SU-DHL-6 (cell line): ENCODE measurements around the gene SHISA5.
A peak's percentile ranks its signal among the peaks of the same experiment; 100 is the strongest.

ENCODE experiments used
- H2AFZ ChIP-seq: fragments of 200-600 bp; sonication (generic); 2 replicates; pipeline ENCODE4 v1.6.1; 2014; ENCODE audit warnings: low read depth, mild to moderate bottlenecking, moderate library complexity, mixed read lengths, antibody characterized with exemption, low read length; ENCODE audit not compliant: severe bottlenecking
- H3F3A ChIP-seq: fragments of 200-600 bp; shearing (Covaris generic); 2 replicates; pipeline ENCODE4 v1.6.0; 2016; ENCODE audit warnings: antibody characterized with exemption, mild to moderate bottlenecking; ENCODE audit not compliant: insufficient read depth
- H3K27ac ChIP-seq: fragments of 200-600 bp; sonication (generic); 2 replicates; pipeline ENCODE4 v1.5.1; 2016; ENCODE audit warnings: low read depth, mild to moderate bottlenecking, low read length, moderate library complexity, mixed read lengths
- H3K27me3 ChIP-seq: fragments of 200-600 bp; sonication (generic), shearing (Covaris generic); 2 replicates; pipeline ENCODE4 v1.6.0; 2014; ENCODE audit warnings: mild to moderate bottlenecking, low read length
- H3K36me3 ChIP-seq: fragments of 200-600 bp; sonication (generic); 2 replicates; pipeline ENCODE4 v1.6.1; 2014; ENCODE audit warnings: mild to moderate bottlenecking, low read length, mixed read lengths
- H3K4me2 ChIP-seq: fragments of 300-600, 200-600 bp; shearing (Covaris generic), sonication (generic); 2 replicates; pipeline ENCODE4 v1.6.0; 2014; ENCODE audit warnings: low read length, low read depth, mild to moderate bottlenecking; ENCODE audit not compliant: poor library complexity, severe bottlenecking
- H3K4me3 ChIP-seq: fragments of 200-600 bp; sonication (generic); 2 replicates; pipeline ENCODE4 v1.5.1; 2014; ENCODE audit warnings: antibody characterized with exemption, low read length, mild to moderate bottlenecking, mixed read lengths; ENCODE audit not compliant: insufficient read depth, poor library complexity, severe bottlenecking
- H3K79me2 ChIP-seq: fragments of 200-600 bp; sonication (generic); 2 replicates; pipeline ENCODE4 v1.6.1; 2014; ENCODE audit warnings: mild to moderate bottlenecking, low read length, moderate library complexity; ENCODE audit not compliant: insufficient read depth
- H3K9ac ChIP-seq: fragments of 200-600 bp; sonication (generic); 2 replicates; pipeline ENCODE4 v1.7.0; 2014; ENCODE audit warnings: mild to moderate bottlenecking, low read length
- H3K9me2 ChIP-seq: fragments of 200-600 bp; sonication (generic); replicated peaks from 2 replicates; pipeline ENCODE4 v1.6.1; 2014; ENCODE audit warnings: low read length; ENCODE audit not compliant: insufficient read depth
- H3K9me3 ChIP-seq: fragments of 200-600 bp; sonication (generic); 2 replicates; pipeline ENCODE4 v1.6.1; 2014; ENCODE audit warnings: low read length, mixed read lengths; ENCODE audit not compliant: insufficient read depth
- H4K20me1 ChIP-seq: fragments of 200-600 bp; sonication (generic); 2 replicates; pipeline ENCODE4 v1.6.1; 2014; ENCODE audit warnings: low read depth, mild to moderate bottlenecking, antibody characterized with exemption, low read length, moderate library complexity, mixed read lengths
- EZH2phosphoT487 ChIP-seq: fragments of 200-600 bp; sonication (generic), shearing (Covaris generic); conservative IDR thresholded peaks from 2 replicates; pipeline ENCODE4 v1.6.1; 2018; ENCODE audit warnings: mild to moderate bottlenecking, antibody characterized with exemption, low read length, moderate library complexity, mixed read lengths
- TF ChIP-seq, protein P1 (sequence below): fragments of 200-600 bp; sonication (generic); IDR thresholded peaks from one replicate; pipeline ENCODE4 v1.5.1; 2017; ENCODE audit warnings: antibody characterized with exemption, mild to moderate bottlenecking, low read length, moderate library complexity; ENCODE audit not compliant: insufficient read depth, poor library complexity, severe bottlenecking

SHISA5 gene

DNA sequence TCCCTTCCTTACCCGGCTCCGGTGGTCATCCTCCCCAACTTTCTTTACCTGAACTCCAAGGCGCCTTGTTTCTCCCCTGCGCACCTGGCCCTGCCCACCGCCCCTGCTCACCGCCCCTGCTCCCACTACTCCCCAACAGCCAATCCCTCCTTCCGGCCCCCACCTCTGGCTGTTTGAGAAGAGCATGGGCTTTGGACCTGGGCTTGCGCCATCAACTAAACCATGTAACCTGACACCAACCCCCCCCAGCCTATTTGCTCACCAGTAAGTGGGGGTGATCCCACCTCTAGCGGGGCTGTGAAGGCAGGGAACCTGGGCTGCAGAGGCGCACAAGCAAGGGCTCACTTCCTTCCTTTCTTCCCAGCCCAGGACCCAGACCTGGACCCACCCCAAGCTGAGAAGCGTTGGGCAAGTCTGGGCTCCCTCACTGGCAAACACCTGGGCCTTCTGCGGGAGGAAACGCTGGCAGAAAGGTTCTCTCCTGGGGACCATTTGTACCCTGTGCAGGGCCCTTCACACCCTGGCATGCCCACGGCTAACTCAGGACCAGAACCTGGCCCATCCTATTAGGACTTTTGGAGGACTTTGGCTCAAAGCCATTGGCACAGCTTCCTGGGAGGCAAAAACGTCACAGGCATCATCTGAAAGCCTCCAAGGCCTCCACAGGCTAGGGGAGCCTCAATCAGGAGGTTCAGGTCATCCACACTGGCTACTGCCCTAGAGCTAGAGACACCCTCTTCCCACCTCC is 73.8 kb downstream of the SHISA5 start, which contains the start of gene PLXNB1:
Gene PLXNB1 (minus strand): TSS at position 127 of the 748 bp plus-strand sequence. CDS start 5,475 bp downstream, outside the sequence.
- H3K27me3 ChIP-seq = no peaks in the 10 kb centered on the region
- H3K9ac ChIP-seq = peak within 1 kb of the TSS; percentile 51
- no peak for TF ChIP-seq EZH2phosphoT487
- TF ChIP-seq, protein P1, sequence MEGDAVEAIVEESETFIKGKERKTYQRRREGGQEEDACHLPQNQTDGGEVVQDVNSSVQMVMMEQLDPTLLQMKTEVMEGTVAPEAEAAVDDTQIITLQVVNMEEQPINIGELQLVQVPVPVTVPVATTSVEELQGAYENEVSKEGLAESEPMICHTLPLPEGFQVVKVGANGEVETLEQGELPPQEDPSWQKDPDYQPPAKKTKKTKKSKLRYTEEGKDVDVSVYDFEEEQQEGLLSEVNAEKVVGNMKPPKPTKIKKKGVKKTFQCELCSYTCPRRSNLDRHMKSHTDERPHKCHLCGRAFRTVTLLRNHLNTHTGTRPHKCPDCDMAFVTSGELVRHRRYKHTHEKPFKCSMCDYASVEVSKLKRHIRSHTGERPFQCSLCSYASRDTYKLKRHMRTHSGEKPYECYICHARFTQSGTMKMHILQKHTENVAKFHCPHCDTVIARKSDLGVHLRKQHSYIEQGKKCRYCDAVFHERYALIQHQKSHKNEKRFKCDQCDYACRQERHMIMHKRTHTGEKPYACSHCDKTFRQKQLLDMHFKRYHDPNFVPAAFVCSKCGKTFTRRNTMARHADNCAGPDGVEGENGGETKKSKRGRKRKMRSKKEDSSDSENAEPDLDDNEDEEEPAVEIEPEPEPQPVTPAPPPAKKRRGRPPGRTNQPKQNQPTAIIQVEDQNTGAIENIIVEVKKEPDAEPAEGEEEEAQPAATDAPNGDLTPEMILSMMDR = no peak
- H3F3A ChIP-seq = no peaks in the 10 kb centered on the region
- H3K9me3 ChIP-seq = no peaks in the 10 kb centered on the region
- peak within 1 kb of the TSS; percentile 68 for H2AFZ ChIP-seq
- H3K4me2 ChIP-seq = peak within 1 kb of the TSS; percentile 55
- no peaks in the 10 kb centered on the region for H3K36me3 ChIP-seq
- no peaks in the 10 kb centered on the region for H3K9me2 ChIP-seq
- no peaks in the 10 kb centered on the region for H4K20me1 ChIP-seq
- no peaks in the 10 kb centered on the region for H3K79me2 ChIP-seq
- peak within 1 kb of the TSS; percentile 49 for H3K4me3 ChIP-seq
- no peak within 1 kb of the TSS for H3K27ac ChIP-seq

DNA sequence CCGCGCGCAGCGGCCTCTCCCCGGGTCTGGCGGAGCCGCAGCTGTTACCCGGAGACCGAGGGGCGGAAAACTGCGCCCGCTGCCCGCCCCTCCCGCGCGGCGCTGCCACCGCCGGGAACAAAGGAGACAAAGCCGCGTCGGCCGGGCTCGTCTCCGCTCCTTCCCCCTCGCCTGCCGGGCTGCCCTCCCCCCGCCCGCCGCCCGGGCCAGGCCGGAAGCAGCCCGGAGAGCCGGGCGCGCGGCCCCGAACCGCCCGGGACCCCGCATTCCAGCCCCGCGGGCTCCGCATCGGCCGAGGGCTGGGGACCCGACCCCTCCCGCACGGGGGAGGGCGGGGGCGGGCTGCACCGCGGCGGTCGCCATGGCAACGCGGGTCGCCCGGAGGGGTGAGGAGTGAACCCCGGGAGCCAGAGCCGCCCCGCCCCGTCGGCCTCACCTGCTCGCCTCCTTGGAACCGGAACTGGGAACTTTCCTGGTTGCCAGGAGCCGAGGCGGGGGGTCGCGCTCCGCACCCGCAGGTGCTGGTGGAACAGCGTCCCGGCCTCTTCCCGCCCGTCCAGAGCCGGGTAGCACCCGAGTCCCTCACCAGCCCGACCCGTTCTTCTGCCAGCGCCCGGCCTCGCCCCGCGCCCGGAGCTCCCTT is 74.5 kb downstream of the SHISA5 start:
- Histone ChIP-seq H3K79me2 (no peaks in the 10 kb centered on the region), H3K36me3 (no peaks in the 10 kb centered on the region), H3K4me2 (peak overlapping the region; percentile 55), H2AFZ (peak overlapping the region; percentile 68), H4K20me1 (no peaks in the 10 kb centered on the region), H3F3A (no peaks in the 10 kb centered on the region), H3K27ac (no peak overlapping the region), H3K9ac (peak overlapping the region; percentile 51), H3K4me3 (peak overlapping the region; percentile 49), H3K9me2 (no peaks in the 10 kb centered on the region), H3K27me3 (no peaks in the 10 kb centered on the region), H3K9me3 (no peaks in the 10 kb centered on the region)
- TF ChIP-seq EZH2phosphoT487 = no peak
- TF ChIP-seq, protein P1 = no peak

DNA sequence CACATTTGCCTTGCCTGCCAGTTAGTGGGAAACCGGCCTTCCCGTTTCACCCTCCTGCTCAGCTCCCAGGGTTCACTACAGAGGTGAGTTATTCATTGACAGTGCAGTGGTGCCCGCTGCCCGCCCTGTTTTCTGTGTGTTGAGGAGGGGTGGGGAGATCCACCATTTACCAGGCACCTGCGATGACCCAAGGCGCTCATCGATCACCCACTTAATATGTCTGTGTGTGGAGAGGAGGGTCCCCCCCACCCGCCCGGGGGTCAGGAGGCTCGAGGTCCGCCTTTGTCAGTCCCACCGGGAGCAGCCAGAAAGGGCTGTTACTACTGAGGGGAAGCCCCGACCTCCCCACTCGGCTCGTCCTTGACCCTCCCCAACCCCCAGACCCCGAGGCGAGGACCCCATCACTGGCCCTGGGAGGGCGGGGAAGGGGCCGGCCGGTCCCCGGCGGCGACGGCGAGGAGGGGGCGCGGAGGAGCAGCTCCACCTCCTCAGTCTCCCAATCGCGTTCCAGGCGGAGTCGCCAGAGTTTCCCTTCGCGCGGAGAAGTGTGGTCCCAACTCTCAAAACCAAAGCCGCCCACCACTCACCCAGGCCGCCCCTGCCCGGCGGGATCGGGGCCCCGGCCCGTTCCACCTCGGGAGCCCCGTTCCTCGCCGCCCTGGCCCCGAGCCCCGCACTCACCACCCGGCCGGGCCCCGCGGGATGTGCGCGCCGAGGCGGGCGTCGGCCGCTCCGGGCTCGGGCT is 75.2 kb downstream of the SHISA5 start:
- Histone ChIP-seq H3K4me3 (peak overlapping the region; percentile 49), H3K9me2 (no peaks in the 10 kb centered on the region), H2AFZ (peak overlapping the region; percentile 68), H3K9me3 (no peaks in the 10 kb centered on the region), H3K4me2 (peak overlapping the region; percentile 55), H3K36me3 (no peaks in the 10 kb centered on the region), H3K9ac (peak overlapping the region; percentile 51), H3K27ac (no peak overlapping the region), H4K20me1 (no peaks in the 10 kb centered on the region), H3F3A (no peaks in the 10 kb centered on the region), H3K79me2 (no peaks in the 10 kb centered on the region), H3K27me3 (no peaks in the 10 kb centered on the region)
- peak; percentile 99 for TF ChIP-seq EZH2phosphoT487
- TF ChIP-seq, protein P1 = no peak
